ENCODE data around the gene DAZL. TPM values are rescaled to one million over a fixed set of nuclear protein-coding genes. Genes with fewer than 3 reads are reported as not detected.

The DAZL gene
- total RNA-seq, 1 donor from 2014 or later = 0.19 TPM

DNA sequence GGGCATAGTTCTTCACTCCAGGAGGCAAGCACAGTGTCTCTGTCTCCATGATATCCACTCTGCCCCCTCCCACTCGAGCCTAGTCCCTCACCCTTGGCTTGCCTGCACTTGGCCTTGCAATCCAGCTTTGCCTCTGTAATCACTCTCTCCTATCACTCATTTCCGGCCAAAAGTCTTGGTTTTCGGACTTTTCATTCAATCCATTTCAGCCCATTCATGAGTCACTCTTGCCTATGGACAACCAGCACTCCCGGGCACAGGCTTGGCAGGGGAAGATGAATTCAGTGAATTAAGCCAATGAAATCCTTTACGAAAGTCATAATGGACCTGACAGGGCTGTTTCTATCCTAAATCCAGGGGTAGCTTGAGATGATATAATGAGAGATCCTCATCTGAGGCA is 21.7 kb downstream of the DAZL start:
- intact Hi-C loops (cut with micrococcal nuclease) = no loop called here
- DNase-seq = no peak
- Mint-ChIP-seq H3K4me3 (no peak overlapping the region), H3K9me3 (no peaks in the 10 kb centered on the region), H3K27ac (no peak overlapping the region), H3K4me1 (peaks cover 4% of the 10 kb centered on the region), H3K27me3 (peaks cover 28% of the 10 kb centered on the region), H3K36me3 (ENCODE audit: low read depth) (no peaks in the 10 kb centered on the region)

DNA sequence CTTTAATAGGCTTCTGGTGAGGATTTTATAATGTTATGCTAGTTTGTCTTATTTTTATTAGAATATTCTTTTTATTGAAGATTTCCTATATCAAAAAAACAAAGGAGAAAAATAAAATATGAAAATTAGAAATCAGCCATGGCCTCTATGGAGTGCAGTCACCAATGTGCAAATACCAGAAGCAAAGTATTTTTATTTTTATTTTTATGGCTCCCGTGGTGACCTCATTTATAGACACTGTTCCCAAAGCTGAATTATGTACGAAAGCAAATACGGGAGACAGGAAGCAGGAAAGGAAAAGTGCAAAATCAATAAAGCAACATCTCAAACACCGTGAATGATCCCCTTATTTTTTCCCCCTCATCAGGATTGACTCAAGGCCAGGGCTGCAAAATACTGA is 35.1 kb downstream of the DAZL start:
- DNase-seq = no peak
- H3K27ac Mint-ChIP-seq = no peak overlapping the region
- no peak overlapping the region for H3K4me3 Mint-ChIP-seq
- intact Hi-C loops (cut with micrococcal nuclease) = no loop called here
- H3K36me3 Mint-ChIP-seq (ENCODE audit: low read depth) = no peaks in the 10 kb centered on the region
- H3K9me3 Mint-ChIP-seq = no peaks in the 10 kb centered on the region
- H3K4me1 Mint-ChIP-seq = no peaks in the 10 kb centered on the region
- H3K27me3 Mint-ChIP-seq = peaks cover 38% of the 10 kb centered on the region

DNA sequence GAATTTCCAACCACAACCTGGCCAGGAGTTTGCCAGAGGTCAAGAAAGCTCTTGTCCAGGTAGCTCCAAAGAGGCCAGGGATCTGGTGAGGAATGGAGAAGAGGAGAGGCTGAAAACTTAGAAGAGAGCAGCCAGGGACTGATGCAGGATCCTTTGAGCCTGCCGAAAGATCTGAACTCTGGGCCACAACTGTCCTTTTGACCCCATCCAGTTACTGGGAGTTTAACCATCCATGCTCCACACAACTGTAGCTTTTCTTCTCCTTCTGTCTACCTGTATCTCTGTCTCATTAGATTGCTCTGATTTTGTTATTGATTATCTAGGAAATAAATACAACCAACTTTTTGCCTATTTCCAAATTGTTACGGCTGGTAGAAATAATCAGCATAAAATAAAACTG is 36.7 kb downstream of the DAZL start:
- H3K4me3 Mint-ChIP-seq = no peak overlapping the region
- no peaks in the 10 kb centered on the region for H3K36me3 Mint-ChIP-seq (ENCODE audit: low read depth)
- no peak overlapping the region for H3K27ac Mint-ChIP-seq
- H3K4me1 Mint-ChIP-seq = no peaks in the 10 kb centered on the region
- no peaks in the 10 kb centered on the region for H3K9me3 Mint-ChIP-seq
- DNase-seq = no peak
- intact Hi-C loops (cut with micrococcal nuclease) = no loop called here
- H3K27me3 Mint-ChIP-seq = peaks cover 37% of the 10 kb centered on the region

DNA sequence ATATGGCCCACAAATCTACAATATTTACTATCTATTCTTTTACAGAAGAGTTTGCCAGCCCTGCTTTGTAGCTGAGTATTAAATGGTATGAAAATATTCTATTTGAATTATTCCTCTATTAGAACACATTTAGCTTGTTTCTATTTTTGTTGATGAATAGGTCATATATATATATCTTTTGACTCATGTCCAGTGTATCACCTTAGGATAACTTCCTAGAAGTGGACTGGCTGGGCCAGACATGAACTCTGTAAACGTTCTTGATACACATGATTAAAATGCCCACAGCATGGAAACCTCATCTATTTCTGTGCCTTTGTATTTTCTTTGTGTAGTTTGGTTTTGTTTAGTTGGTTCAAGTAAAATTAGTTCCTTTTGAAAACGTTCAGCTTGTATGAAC is 37.1 kb downstream of the DAZL start:
- peaks cover 34% of the 10 kb centered on the region for H3K27me3 Mint-ChIP-seq
- H3K36me3 Mint-ChIP-seq (ENCODE audit: low read depth) = no peaks in the 10 kb centered on the region
- DNase-seq = no peak
- H3K9me3 Mint-ChIP-seq = no peaks in the 10 kb centered on the region
- H3K27ac Mint-ChIP-seq = no peak overlapping the region
- no peaks in the 10 kb centered on the region for H3K4me1 Mint-ChIP-seq
- no peak overlapping the region for H3K4me3 Mint-ChIP-seq
- intact Hi-C loops (cut with micrococcal nuclease) = no loop called here

DNA sequence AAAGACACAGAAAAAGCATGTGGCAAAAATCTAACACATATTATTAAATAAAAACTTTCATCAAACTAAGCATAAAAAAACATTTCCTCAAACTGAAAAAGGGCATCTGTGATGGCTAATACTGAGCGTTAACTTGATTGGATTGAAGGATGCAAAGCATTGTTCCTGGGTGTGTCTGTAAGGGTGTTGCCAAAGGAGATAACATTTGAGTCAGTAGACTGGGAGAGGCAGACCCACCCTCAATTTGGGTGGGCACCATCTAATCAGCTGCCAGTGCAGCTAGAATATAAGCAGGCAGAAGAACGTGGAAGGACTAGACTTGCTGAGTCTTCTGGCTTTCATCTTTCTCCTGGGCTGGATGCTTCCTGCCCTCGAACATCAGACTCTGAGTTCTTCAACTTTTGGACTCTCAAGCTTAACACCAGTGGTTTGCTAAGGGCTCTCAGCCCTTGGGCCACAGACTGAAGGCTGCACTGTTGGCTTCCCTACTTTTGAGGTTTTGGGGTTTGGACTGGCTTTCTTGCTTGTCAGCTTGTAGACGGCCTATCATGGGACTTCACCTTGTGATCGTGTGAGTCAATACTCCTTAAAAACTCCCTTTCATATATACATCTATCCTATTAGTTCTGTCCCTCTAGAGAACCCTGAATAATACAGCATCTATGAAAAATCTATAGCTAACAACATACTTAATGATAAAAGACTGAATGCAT is 45.4 kb downstream of the DAZL start:
- no peak for DNase-seq
- Mint-ChIP-seq H3K9me3 (no peaks in the 10 kb centered on the region), H3K27ac (no peak overlapping the region), H3K36me3 (ENCODE audit: low read depth) (no peaks in the 10 kb centered on the region), H3K4me1 (no peaks in the 10 kb centered on the region), H3K4me3 (no peak overlapping the region), H3K27me3 (peaks cover 17% of the 10 kb centered on the region)
- intact Hi-C loops (cut with micrococcal nuclease) = no loop called here

DNA sequence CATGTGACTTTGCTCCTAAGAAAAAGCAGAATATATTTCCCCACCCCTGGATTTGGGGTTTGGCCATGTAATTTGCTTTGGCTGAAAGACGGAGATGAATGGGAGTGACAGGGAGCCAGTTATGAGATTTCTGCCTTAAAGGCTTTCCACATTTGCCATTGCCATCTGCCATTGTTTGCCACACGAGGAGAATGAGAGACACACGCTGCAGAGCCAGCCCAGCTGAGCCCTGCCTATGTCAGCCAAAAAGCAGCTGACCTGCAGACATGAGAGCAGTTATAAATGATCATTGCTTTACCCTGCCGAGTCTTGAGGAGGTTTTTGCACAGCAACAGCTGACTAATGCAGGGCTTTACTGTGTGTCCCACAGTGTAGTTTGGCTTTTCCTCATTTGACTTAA is 51.1 kb downstream of the DAZL start:
- DNase-seq = no peak
- H3K27ac Mint-ChIP-seq = no peak overlapping the region
- H3K9me3 Mint-ChIP-seq = no peaks in the 10 kb centered on the region
- H3K27me3 Mint-ChIP-seq = peaks cover 16% of the 10 kb centered on the region
- H3K4me1 Mint-ChIP-seq = peaks cover 9% of the 10 kb centered on the region
- intact Hi-C loops (cut with micrococcal nuclease) = loop anchor here (5.0 kb wide), 1 partner anchor 217 kb away; no protein-coding TSS in a partner anchor
- no peaks in the 10 kb centered on the region for H3K36me3 Mint-ChIP-seq (ENCODE audit: low read depth)
- H3K4me3 Mint-ChIP-seq = no peak overlapping the region

DNA sequence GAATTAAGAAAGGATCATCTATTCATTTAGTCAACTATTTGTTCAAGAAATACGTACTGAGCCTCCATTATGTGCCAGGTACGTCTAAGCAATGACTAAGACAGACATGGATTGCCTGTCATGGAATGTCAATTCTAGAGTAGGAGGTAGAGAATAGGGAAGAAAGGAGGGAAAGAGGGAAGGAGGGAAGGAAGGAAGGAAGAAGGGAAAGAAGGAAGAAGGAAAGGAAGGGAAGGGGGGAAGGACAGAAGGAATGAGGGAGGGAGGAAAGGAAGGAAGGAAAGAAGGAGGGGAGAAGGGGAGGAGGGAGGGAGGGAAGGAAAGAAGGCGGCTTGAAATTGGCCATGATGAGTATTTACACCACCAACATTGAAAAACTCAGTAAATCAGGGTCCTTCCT is 52.5 kb downstream of the DAZL start:
- intact Hi-C loops (cut with micrococcal nuclease) = loop anchor here (5.0 kb wide), 1 partner anchor 215 kb away; no protein-coding TSS in a partner anchor
- H3K27me3 Mint-ChIP-seq = peaks cover 13% of the 10 kb centered on the region
- H3K36me3 Mint-ChIP-seq (ENCODE audit: low read depth) = no peaks in the 10 kb centered on the region
- H3K4me1 Mint-ChIP-seq = peaks cover 11% of the 10 kb centered on the region
- no peak overlapping the region for H3K4me3 Mint-ChIP-seq
- peaks cover 3% of the 10 kb centered on the region for H3K9me3 Mint-ChIP-seq
- H3K27ac Mint-ChIP-seq = no peak overlapping the region
- no peak for DNase-seq

DNA sequence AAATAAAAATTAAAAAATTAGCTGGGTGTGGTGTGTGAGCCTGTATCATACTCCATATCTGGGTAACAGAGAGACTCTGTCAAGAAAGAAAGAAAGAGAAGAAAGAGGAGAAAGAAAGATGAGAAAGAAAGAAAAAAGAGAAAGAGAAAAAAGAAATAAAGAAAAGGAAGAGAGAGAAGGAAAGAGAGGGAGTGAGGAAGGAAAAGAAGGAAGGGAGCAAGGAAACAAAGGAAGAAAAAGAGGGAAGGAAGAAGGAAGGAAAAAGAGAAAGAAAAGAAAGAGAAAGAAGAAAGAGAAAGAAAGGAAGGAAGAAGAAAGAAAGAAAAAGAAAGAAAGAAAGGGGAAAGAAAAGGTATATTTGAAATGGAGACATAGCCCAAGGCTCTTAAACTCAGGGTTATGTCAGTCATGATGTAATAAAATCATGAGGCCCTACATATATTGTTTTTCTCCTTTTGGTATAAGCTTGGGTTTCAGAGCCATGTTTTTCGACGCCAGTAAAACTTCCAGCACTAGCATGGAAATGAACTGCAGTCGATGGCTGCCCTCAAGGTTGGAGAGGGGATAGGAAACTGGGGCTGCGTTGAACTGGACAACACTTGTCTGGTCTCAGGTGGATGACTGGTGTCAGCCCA is 53.8 kb downstream of the DAZL start:
- Mint-ChIP-seq H3K4me1 (peaks cover 11% of the 10 kb centered on the region), H3K27ac (peak overlapping the region; percentile 71)
- intact Hi-C loops (cut with micrococcal nuclease) = loop anchor here (1.0 to 5.0 kb wide), 5 partner anchors 39 to 735 kb away; partner anchors contain the start of gene RFTN1

DNA sequence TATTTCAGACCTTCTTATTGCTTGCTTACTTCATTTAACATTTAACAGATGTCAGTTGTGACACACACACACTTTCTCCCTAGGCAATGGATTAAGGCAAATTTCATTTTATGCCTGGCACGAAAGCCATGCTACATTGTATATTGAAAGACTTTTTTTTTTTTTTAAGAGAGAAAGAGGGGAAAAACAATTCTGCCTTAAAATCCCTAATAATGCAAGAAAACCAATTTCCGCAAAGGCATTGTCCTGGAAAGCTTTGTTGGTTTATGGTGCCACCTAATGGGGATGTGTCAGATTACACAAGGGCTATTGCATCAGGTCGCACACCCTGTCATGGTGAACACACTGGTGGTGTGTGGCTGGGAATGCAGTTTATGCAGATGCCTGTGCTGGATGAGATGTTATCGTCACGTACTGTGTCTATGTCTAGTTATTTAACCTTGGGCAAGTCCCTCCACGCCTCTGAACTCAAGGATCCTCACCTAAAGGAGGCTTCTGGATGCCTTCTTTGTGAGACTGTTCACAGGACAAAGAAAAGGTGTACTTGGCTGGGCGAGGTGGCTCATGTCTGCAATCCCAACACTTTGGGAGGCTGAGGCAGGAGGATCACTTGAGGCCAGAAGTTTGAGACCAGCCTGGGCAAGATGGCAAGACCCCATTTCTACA is 54.4 kb downstream of the DAZL start:
- Mint-ChIP-seq H3K27ac (peak overlapping the region; percentile 71), H3K27me3 (peaks cover 13% of the 10 kb centered on the region), H3K4me1 (peaks cover 11% of the 10 kb centered on the region), H3K36me3 (ENCODE audit: low read depth) (no peaks in the 10 kb centered on the region), H3K4me3 (no peak overlapping the region), H3K9me3 (peaks cover 3% of the 10 kb centered on the region)
- intact Hi-C loops (cut with micrococcal nuclease) = loop anchor here (1.0 to 5.0 kb wide), 8 partner anchors 38 to 734 kb away; partner anchors contain the start of gene RFTN1
- peak; percentile 94 for DNase-seq

More for the DNA sequence above, 53.8 kb downstream of the DAZL start:
- H3K27me3 Mint-ChIP-seq = peaks cover 13% of the 10 kb centered on the region
- H3K36me3 Mint-ChIP-seq (ENCODE audit: low read depth) = no peaks in the 10 kb centered on the region
- no peak for DNase-seq
- no peak overlapping the region for H3K4me3 Mint-ChIP-seq
- peaks cover 3% of the 10 kb centered on the region for H3K9me3 Mint-ChIP-seq

DNA sequence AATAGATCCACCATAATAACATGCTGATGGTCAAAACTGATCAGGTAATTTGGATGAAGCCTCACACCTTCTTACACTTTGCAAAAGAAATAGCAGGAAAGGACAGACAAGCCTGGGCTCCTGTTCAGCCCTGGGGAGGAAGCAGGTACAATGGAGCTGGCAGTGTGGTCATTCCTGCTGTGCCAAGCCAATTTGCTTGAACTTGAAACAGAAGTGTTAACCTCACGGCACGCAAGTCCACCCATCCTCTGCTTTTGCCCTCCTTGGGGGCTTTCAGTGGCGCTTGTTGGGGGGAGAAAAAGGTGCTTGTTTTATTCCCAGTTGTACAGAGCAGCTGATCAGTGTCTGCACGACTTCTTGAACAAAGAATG is 54.9 kb downstream of the DAZL start:
- peak; percentile 57 for DNase-seq
- Mint-ChIP-seq H3K9me3 (peaks cover 3% of the 10 kb centered on the region), H3K27ac (no peak overlapping the region), H3K4me3 (no peak overlapping the region), H3K27me3 (peaks cover 13% of the 10 kb centered on the region), H3K36me3 (ENCODE audit: low read depth) (no peaks in the 10 kb centered on the region), H3K4me1 (peaks cover 12% of the 10 kb centered on the region)
- intact Hi-C loops (cut with micrococcal nuclease) = loop anchor here (1.0 to 5.0 kb wide), 7 partner anchors 37 to 733 kb away; partner anchors contain the start of gene RFTN1

DNA sequence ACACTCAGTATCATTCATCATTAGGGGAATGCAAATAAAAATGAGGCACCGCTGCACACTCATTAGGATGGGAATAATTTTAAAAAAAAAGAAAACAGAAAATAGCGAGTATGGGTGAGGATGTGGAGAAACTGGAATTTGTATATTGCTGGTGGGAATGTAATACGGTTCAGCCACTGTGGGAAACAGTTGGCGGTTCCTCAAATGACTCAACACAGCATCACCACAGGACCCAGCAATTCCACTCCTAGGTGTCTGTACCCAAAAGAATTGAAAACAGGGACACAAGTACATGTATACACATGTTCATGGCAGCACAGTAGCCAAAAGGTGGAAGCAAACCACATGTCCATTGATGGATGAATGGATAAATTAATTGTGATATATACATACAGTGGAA is 56.5 kb downstream of the DAZL start:
- peaks cover 10% of the 10 kb centered on the region for H3K27me3 Mint-ChIP-seq
- no peaks in the 10 kb centered on the region for H3K36me3 Mint-ChIP-seq (ENCODE audit: low read depth)
- peaks cover 18% of the 10 kb centered on the region for H3K4me1 Mint-ChIP-seq
- H3K4me3 Mint-ChIP-seq = no peak overlapping the region
- peak overlapping the region; percentile 57 for H3K27ac Mint-ChIP-seq
- intact Hi-C loops (cut with micrococcal nuclease) = no loop called here
- peak; percentile 44 for DNase-seq
- peaks cover 3% of the 10 kb centered on the region for H3K9me3 Mint-ChIP-seq

DNA sequence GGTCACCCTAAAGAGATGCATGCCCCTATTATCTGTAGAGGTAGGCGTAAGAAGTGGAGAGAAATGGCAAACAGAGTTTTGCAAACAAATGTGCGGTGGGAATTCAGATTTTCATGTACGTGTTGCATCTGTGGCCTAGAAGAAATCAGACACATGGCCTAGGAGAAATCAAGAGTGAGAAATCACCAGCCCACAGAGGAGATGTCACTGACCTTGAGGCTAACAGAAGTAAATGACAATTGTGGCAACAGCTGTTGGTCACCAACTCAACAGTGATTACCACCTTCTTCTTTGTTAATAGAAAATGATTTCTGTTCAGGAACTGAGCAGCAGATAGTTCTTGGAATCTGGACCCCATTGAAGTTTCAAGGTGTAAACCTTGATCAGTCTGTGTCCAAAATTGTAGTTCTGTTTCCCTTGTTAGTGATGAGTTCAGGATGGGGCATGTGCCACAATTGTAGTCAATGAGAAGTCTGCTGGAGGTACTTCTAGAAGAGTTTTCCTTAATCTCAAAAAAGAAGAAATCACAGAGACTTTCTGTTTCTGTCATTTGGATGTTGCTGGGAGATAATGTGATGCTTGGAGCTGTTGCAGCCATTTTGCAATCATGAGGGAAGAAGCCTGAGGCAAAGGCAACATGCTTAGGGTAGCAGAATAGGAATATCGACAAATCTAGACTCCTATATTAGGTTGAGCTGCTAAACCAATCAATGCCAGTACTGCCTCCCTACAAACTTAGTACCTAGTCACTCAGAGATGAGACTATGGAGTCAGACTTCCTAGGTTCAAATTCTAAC is 57.5 kb downstream of the DAZL start:
- Mint-ChIP-seq H3K4me1 (peaks cover 22% of the 10 kb centered on the region), H3K27ac (no peak overlapping the region), H3K27me3 (peaks cover 5% of the 10 kb centered on the region), H3K36me3 (ENCODE audit: low read depth) (no peaks in the 10 kb centered on the region), H3K9me3 (peaks cover 3% of the 10 kb centered on the region), H3K4me3 (no peak overlapping the region)
- peak; percentile 48 for DNase-seq
- intact Hi-C loops (cut with micrococcal nuclease) = no loop called here

DNA sequence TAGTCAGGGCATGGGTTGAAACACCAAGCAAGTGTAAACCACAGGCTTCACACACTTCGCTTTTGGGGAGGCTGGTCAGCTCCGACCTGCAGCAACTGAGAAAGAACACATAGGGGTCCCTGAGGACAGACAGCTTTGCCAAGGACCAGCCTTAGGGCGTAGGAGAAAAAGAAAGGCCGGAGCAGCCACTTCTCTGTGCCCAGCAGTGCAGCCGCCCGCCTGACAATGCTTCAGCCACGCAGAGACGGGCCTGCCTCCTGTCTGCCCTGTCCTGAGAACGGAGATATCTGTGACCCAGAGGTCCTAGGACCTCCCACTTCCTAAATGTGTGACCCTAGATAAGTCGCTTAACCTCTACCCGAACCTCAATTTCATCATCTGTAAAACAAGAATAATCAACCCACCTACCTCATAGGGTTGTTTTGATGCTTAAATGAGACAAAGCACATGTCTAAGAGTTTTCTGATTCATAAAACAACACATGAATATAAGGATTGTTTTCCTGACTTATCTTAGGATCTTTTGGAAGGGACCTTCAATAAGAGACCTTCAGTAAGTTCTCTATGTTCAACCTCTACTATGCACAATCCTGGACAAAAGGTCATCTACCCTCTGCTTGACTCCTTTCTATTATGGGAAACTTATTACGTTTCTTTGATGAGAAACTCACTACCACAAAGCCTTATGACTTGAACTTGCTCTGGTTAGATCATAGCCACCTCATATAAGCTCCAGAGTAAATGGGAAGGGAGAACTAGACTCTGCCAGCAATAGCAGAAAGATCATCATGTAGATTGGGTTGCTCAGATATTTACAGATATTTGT is 58.8 kb downstream of the DAZL start:
- Mint-ChIP-seq H3K4me3 (no peak overlapping the region), H3K36me3 (ENCODE audit: low read depth) (no peaks in the 10 kb centered on the region), H3K27me3 (peaks cover 3% of the 10 kb centered on the region), H3K27ac (no peak overlapping the region), H3K9me3 (peaks cover 3% of the 10 kb centered on the region), H3K4me1 (peaks cover 22% of the 10 kb centered on the region)
- peak; percentile 23 for DNase-seq
- intact Hi-C loops (cut with micrococcal nuclease) = no loop called here
